Liver (tissue), 9 donors: ENCODE data around the gene ZNF827. TPM values are rescaled to one million over a fixed set of nuclear protein-coding genes. Genes with fewer than 3 reads are reported as not detected.

Experiments used
- DNase-seq: peaks from one replicate; pipeline ENCODE4 v3.0.0-alpha.2; 2017; ENCODE audit warnings: low spot score
- H3K27ac ChIP-seq, 2 donors: one replicate each; pipeline ENCODE4 v1.7.0; 2013; ENCODE audit warnings: inconsistent platforms in 2 of 2, low read length in 2 of 2, control low read depth in 1 of 2, low read depth in 1 of 2, mild to moderate bottlenecking in 1 of 2
- H3K27me3 ChIP-seq, 4 donors: one replicate each; pipeline versions ENCODE4 v1.6.1 to v1.7.0; 2013; ENCODE audit warnings: low read length in 3 of 4, inconsistent platforms in 1 of 4, mild to moderate bottlenecking in 1 of 4, moderate library complexity in 1 of 4; ENCODE audit not compliant: control insufficient read depth in 4 of 4, insufficient read depth in 4 of 4
- H3K36me3 ChIP-seq, 4 donors: one replicate each; pipeline versions ENCODE4 v1.6.1 to v1.7.0; 2013; ENCODE audit warnings: low read length in 3 of 4, mild to moderate bottlenecking in 3 of 4, low read depth in 1 of 4, moderate library complexity in 1 of 4; ENCODE audit not compliant: control insufficient read depth in 4 of 4, insufficient read depth in 3 of 4
- H3K4me1 ChIP-seq, 4 donors: one replicate each; pipeline versions ENCODE4 v1.6.1 to v1.7.0; 2013; ENCODE audit warnings: low read length in 3 of 4, mild to moderate bottlenecking in 3 of 4, moderate library complexity in 1 of 4; ENCODE audit not compliant: control insufficient read depth in 4 of 4, insufficient read depth in 4 of 4
- H3K4me3 ChIP-seq, 3 donors: one replicate each; pipeline versions ENCODE4 v1.6.1 to v1.7.0; 2013; ENCODE audit warnings: low read length in 3 of 3, control low read depth in 1 of 3, low read depth in 1 of 3, mild to moderate bottlenecking in 1 of 3
- H3K9ac ChIP-seq, 2 donors: one replicate each; pipeline ENCODE4 v1.7.0; 2013; ENCODE audit warnings: low read length in 2 of 2, mild to moderate bottlenecking in 2 of 2, moderate library complexity in 2 of 2, control low read depth in 1 of 2, low read depth in 1 of 2
- H3K9me3 ChIP-seq, 4 donors: one replicate each; pipeline versions ENCODE4 v1.6.1 to v1.7.0; 2013; ENCODE audit warnings: low read length in 3 of 4; ENCODE audit not compliant: control insufficient read depth in 4 of 4
- EGR1 ChIP-seq, 2 donors: IDR thresholded peaks; 2 replicates each; pipeline ENCODE4 v1.6.1; 2016 to 2018; ENCODE audit warnings: antibody characterized with exemption in 2 of 2, low read depth in 2 of 2
- FOXA1 ChIP-seq: IDR thresholded peaks from 2 replicates; pipeline ENCODE4 v1.6.1; 2016; ENCODE audit warnings: antibody characterized with exemption
- FOXA2 ChIP-seq: IDR thresholded peaks from 2 replicates; pipeline ENCODE4 v1.6.1; 2016; ENCODE audit warnings: antibody characterized with exemption
- GABPA ChIP-seq, 2 donors: IDR thresholded peaks in 1 of 2; conservative IDR thresholded peaks in 1 of 2; 2 replicates each; pipeline ENCODE4 v1.6.1; 2016; ENCODE audit warnings: antibody characterized with exemption in 2 of 2, mild to moderate bottlenecking in 1 of 2, moderate library complexity in 1 of 2
- HNF4A ChIP-seq, 2 donors: conservative IDR thresholded peaks; 2 replicates each; pipeline ENCODE4 v1.6.1; 2016; ENCODE audit warnings: antibody characterized with exemption in 2 of 2, mild to moderate bottlenecking in 2 of 2
- HNF4G ChIP-seq: IDR thresholded peaks from 2 replicates; pipeline ENCODE4 v1.6.1; 2016; ENCODE audit warnings: antibody characterized with exemption
- JUND ChIP-seq, 2 donors: IDR thresholded peaks; 2 replicates each; pipeline ENCODE4 v1.6.1; 2016; ENCODE audit warnings: antibody characterized with exemption in 2 of 2
- NR2F2 ChIP-seq: IDR thresholded peaks from 2 replicates; pipeline ENCODE4 v1.6.1; 2016; ENCODE audit warnings: antibody characterized with exemption
- RAD21 ChIP-seq, 2 donors: IDR thresholded peaks; 2 replicates each; pipeline ENCODE4 v1.6.1; 2016; ENCODE audit warnings: antibody characterized with exemption in 2 of 2, mild to moderate bottlenecking in 2 of 2
- REST ChIP-seq: IDR thresholded peaks from 2 replicates; pipeline ENCODE4 v1.6.1; 2016; ENCODE audit warnings: antibody characterized with exemption, mild to moderate bottlenecking
- RXRA ChIP-seq, 2 donors: IDR thresholded peaks; 2 replicates each; pipeline ENCODE4 v1.6.1; 2017 to 2018; ENCODE audit warnings: antibody characterized with exemption in 2 of 2, mild to moderate bottlenecking in 1 of 2
- SP1 ChIP-seq: IDR thresholded peaks from 2 replicates; pipeline ENCODE4 v1.6.1; 2018; ENCODE audit warnings: antibody characterized with exemption, mild to moderate bottlenecking
- TAF1 ChIP-seq: conservative IDR thresholded peaks from 2 replicates; pipeline ENCODE4 v1.6.1; 2016; ENCODE audit warnings: antibody characterized with exemption, mild to moderate bottlenecking
- YY1 ChIP-seq: IDR thresholded peaks from 2 replicates; pipeline ENCODE4 v1.6.1; 2016; ENCODE audit warnings: antibody characterized with exemption, mild to moderate bottlenecking
- ZBTB33 ChIP-seq: IDR thresholded peaks from 2 replicates; pipeline ENCODE4 v1.6.1; 2016; ENCODE audit warnings: antibody characterized with exemption
- polyA plus RNA-seq, 2 donors: library from polyadenylated mRNA; stranded (reverse) in 1 of 2; unstranded in 1 of 2; fragments of 200-250 nt in 1 of 2; fragments of >200 nt in 1 of 2; fragmentation: Nextera tagmentation in 1 of 2; extraction: Ambion mirVana in 1 of 2; gene quantifications; one replicate each; pipeline versions ENCODE4 v1.2.1 to v1.2.3, GENCODE V29; 2013 to 2015
- total RNA-seq, 2 donors: library from RNA; depleted of rRNA; stranded (reverse); fragments of >200 nt; gene quantifications; one replicate each; pipeline ENCODE4 v1.2.3, GENCODE V29; 2014
- TF ChIP-seq, protein P1 (sequence below): IDR thresholded peaks from 2 replicates; pipeline ENCODE4 v1.6.1; 2016; ENCODE audit warnings: antibody characterized with exemption
- TF ChIP-seq, protein P2 (sequence below): fragments of 150-350 bp; IDR thresholded peaks from 2 replicates; pipeline ENCODE4 v1.5.1; 2017; ENCODE audit warnings: improper control_type of control experiment, low read depth, low read length; ENCODE audit not compliant: missing input control
- donor health status: healthy.
- donor health status: healthy.
- donor health status: healthy.
- donor health status: healthy.
- donor health status: healthy.

The ZNF827 gene
- total and polyA plus RNA-seq, 4 donors = 0.46 to 2.9 (median 1.2) TPM

DNA sequence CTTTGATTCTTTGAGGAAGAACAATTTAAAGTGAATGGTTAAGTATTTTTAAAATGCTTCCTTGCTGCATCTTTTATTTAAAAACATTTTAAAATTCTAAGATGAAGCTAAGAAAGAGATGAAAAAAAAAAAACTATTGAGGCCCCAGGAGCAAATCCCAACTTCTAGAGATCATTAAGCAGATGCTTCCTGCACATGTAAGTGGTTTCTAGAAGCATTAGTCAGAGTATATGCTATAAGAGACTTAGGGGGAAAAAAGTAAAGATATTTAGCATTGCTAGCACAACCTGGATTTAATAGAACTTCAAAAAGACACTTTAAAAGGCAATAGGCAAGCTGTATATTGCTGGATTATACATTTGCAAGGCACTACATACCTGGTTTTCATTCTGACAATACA, 64.7 kb downstream of the ZNF827 start:
- TF ChIP-seq SP1 (no peak), GABPA (IDR thresholded peaks at IDR 0.05 in 1 of 2, conservative IDR thresholded peaks at IDR 0.05 in 1 of 2) (no peak), YY1 (no peak), FOXA2 (no peak), TAF1 (no peak), RAD21 (IDR thresholded peaks at IDR 0.05) (no peak), ZBTB33 (no peak), REST (no peak), HNF4A (conservative IDR thresholded peaks at IDR 0.05) (no peak), NR2F2 (no peak), RXRA (IDR thresholded peaks at IDR 0.05) (no peak), FOXA1 (no peak)
- TF ChIP-seq, protein P1, sequence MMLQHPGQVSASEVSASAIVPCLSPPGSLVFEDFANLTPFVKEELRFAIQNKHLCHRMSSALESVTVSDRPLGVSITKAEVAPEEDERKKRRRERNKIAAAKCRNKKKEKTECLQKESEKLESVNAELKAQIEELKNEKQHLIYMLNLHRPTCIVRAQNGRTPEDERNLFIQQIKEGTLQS = no peak
- TF ChIP-seq, protein P2, sequence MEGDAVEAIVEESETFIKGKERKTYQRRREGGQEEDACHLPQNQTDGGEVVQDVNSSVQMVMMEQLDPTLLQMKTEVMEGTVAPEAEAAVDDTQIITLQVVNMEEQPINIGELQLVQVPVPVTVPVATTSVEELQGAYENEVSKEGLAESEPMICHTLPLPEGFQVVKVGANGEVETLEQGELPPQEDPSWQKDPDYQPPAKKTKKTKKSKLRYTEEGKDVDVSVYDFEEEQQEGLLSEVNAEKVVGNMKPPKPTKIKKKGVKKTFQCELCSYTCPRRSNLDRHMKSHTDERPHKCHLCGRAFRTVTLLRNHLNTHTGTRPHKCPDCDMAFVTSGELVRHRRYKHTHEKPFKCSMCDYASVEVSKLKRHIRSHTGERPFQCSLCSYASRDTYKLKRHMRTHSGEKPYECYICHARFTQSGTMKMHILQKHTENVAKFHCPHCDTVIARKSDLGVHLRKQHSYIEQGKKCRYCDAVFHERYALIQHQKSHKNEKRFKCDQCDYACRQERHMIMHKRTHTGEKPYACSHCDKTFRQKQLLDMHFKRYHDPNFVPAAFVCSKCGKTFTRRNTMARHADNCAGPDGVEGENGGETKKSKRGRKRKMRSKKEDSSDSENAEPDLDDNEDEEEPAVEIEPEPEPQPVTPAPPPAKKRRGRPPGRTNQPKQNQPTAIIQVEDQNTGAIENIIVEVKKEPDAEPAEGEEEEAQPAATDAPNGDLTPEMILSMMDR = no peak
- peaks cover 0 to 6% (median 2%) of the 10 kb centered on the region in 4 donors for H3K4me1 ChIP-seq
- no peak overlapping the region for H3K9ac ChIP-seq
- no peaks in the 10 kb centered on the region for H3K9me3 ChIP-seq
- no peaks in the 10 kb centered on the region for H3K36me3 ChIP-seq
- H3K27me3 ChIP-seq = no peaks in the 10 kb centered on the region
- no peak for DNase-seq
- no peak overlapping the region for H3K27ac ChIP-seq
- no peak overlapping the region for H3K4me3 ChIP-seq

GRCh38 chr4:145871209-145871608, 67.4 kb downstream of the ZNF827 start:
- H3K27me3 ChIP-seq = no peaks in the 10 kb centered on the region
- H3K27ac ChIP-seq = no peak overlapping the region
- TF ChIP-seq YY1 (no peak), ZBTB33 (no peak), HNF4G (no peak), FOXA1 (no peak), EGR1 (IDR thresholded peaks at IDR 0.05; ENCODE audit: low read depth in 2 of 2) (no peak), JUND (IDR thresholded peaks at IDR 0.05) (no peak), HNF4A (conservative IDR thresholded peaks at IDR 0.05) (no peak), RAD21 (IDR thresholded peaks at IDR 0.05) (no peak), RXRA (IDR thresholded peaks at IDR 0.05) (no peak), SP1 (no peak), TAF1 (no peak), NR2F2 (no peak), GABPA (IDR thresholded peaks at IDR 0.05 in 1 of 2, conservative IDR thresholded peaks at IDR 0.05 in 1 of 2) (no peak)
- TF ChIP-seq, protein P1 = no peak
- TF ChIP-seq, protein P2 = no peak
- no peak for DNase-seq
- no peaks in the 10 kb centered on the region for H3K4me1 ChIP-seq
- H3K9ac ChIP-seq = no peak overlapping the region
- no peak overlapping the region for H3K4me3 ChIP-seq
- no peaks in the 10 kb centered on the region for H3K36me3 ChIP-seq
- no peaks in the 10 kb centered on the region for H3K9me3 ChIP-seq
